Measurements from ENCODE around the gene ZNF570. TPM values are rescaled to one million over a fixed set of nuclear protein-coding genes. Genes with fewer than 3 reads are reported as not detected.

Gene ZNF570
- total and polyA plus RNA-seq, 2 of the 13 experiments (the other 11 are each of a cell fraction or from before 2014, with no cell fraction given) = 1.0 to 4.4 TPM

DNA sequence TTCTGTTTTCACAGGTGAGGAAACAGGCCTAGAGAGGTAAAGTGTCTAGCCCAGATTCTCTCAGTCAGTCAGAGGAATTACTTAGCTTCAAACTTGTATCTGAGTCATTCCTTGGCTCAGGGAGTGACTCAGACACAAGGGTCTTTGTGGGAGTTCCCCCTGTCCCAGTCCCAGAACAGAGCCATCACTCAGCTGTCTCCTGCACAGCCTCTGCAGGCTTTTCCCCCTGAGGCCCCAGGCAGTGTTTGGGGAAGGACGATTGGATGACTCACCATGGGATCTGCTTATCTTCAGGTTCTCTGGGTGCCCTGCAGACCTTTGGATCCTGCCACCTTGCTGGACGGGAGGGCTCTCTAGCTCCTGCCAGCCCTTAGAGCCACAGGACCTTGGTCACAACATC is 50.7 kb downstream of the ZNF570 start:
- TF ChIP-seq CENPT (CRISPR knock-in tag; IDR thresholded peaks at IDR 0.05; ENCODE audit: low read depth) (no peak), PCBP2 (optimal IDR thresholded peaks at IDR 0.05; ENCODE audit: low read depth, low read length, poor library complexity, severe bottlenecking) (no peak), ZNF878 (CRISPR knock-in tag; IDR thresholded peaks at IDR 0.05) (no peak), SETDB1 (CRISPR knock-in tag; IDR thresholded peaks at IDR 0.05; ENCODE audit: borderline replicate concordance) (0 out of 2 replicates have a peak, but pooled peaks have one; percentile 14), FOSL2 (CRISPR knock-in tag; IDR thresholded peaks at IDR 0.05) (peak; percentile 28; the same call in 1 of the 2 replicates), ZFP36 (IDR thresholded peaks at IDR 0.05; ENCODE audit: borderline replicate concordance, low read depth, low read length, partially characterized antibody) (no peak), BRD4 (CRISPR knock-in tag; IDR thresholded peaks at IDR 0.05) (no peak), FOXA1 (IDR thresholded peaks at IDR 0.05) (no peak), FOXA1 (CRISPR knock-in tag; IDR thresholded peaks at IDR 0.05) (no peak), MEIS2 (CRISPR knock-in tag; IDR thresholded peaks at IDR 0.05) (no peak)
- TF ChIP-seq, protein P1, sequence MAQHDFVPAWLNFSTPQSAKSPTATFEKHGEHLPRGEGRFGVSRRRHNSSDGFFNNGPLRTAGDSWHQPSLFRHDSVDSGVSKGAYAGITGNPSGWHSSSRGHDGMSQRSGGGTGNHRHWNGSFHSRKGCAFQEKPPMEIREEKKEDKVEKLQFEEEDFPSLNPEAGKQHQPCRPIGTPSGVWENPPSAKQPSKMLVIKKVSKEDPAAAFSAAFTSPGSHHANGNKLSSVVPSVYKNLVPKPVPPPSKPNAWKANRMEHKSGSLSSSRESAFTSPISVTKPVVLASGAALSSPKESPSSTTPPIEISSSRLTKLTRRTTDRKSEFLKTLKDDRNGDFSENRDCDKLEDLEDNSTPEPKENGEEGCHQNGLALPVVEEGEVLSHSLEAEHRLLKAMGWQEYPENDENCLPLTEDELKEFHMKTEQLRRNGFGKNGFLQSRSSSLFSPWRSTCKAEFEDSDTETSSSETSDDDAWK (CRISPR knock-in tag; IDR thresholded peaks at IDR 0.05) = no peak
- TF ChIP-seq, protein P2, sequence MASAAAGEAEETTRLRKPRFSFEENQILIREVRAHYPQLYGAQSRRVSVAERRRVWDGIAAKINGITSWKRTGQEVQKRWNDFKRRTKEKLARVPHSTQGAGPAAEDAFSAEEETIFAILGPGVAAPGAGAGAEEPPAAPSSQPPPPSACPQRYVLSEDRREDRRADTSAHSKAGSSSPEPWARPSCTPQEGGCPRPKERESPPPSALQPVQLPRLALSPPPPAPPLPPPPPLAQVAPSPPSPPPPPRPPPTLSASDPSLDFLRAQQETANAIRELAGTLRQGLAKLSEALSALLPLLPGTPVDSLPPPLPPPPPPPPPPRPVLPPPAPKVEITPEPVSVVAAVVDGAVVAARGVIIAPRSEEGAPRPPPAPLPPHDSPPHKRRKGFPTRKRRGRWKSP (CRISPR knock-in tag; IDR thresholded peaks at IDR 0.05) = no peak
- Histone ChIP-seq H3K4me2 (ENCODE audit: low read depth, low read length) (no peak overlapping the region), H2AFZ (ENCODE audit: low read length) (no peak overlapping the region), H3K36me3 (replicated peaks in 1 of 2; ENCODE audit: control insufficient read depth in 1 of 2, insufficient read depth in 2 of 2, low read length in 2 of 2) (no peaks in the 10 kb centered on the region), H4K20me1 (ENCODE audit: insufficient read depth, low read length) (no peaks in the 10 kb centered on the region), H3K4me1 (ENCODE audit: insufficient read depth, low read length) (no peaks in the 10 kb centered on the region), H3K79me2 (ENCODE audit: insufficient read depth, low read length) (no peaks in the 10 kb centered on the region), H3K27ac (ENCODE audit: extremely low read length, insufficient read depth, low read length) (no peak overlapping the region), H3K4me3 (replicated peaks in 1 of 3; ENCODE audit: insufficient read depth in 1 of 3, low read depth in 2 of 3, low read length in 3 of 3) (no peak overlapping the region), H3K9me3 (ENCODE audit: low read length) (peaks cover 81% of the 10 kb centered on the region), H3K27me3 (ENCODE audit: control insufficient read depth in 1 of 2, insufficient read depth in 2 of 2, low read length in 2 of 2) (no peaks in the 10 kb centered on the region), H3K9ac (ENCODE audit: insufficient read depth, low read depth, low read length) (no peak overlapping the region)
- BruUV-seq (replicated peaks) = no TSS peak
- 0% methylated on average over 1 of the region's 2 CpGs for WGBS (ENCODE audit: low lambda C conversion rate)
- intact Hi-C loops (cut with micrococcal nuclease; ENCODE audit: unreplicated experiment) = no loop called here
- DNase-seq (ENCODE audit: low spot score) (no peak), ATAC-seq (no peak), FAIRE-seq (no peak)
- ChIA-PET POLR2A (no interaction called here), CTCF (ENCODE audit: low intra/inter-chr PET ratio, low total read pairs) (no interaction called here)
- in situ Hi-C loops (cut with HindIII; ENCODE audit: extremely low pct_ligation_motif_present, low pct_unique_long_range_greater_than_20kb) = no loop called here
